ENCODE measurements around the gene GYS1. TPM values are rescaled to one million over a fixed set of nuclear protein-coding genes. Genes with fewer than 3 reads are reported as not detected.

Gene GYS1
- total RNA-seq, 2 experiments from 2014 or later = 58.1 to 58.7 TPM

GRCh38 chr19:48943081-48943480 is 50.0 kb downstream of the GYS1 start:
- intact Hi-C loops (cut with micrococcal nuclease) = no loop called here
- no peak for ATAC-seq
- DNase-seq = no peak
- Mint-ChIP-seq H3K4me1 (ENCODE audit: low read depth) (no peaks in the 10 kb centered on the region), H3K27me3 (no peaks in the 10 kb centered on the region), H3K9me3 (peaks cover 5% of the 10 kb centered on the region), H3K4me3 (no peak overlapping the region), H3K36me3 (ENCODE audit: low read depth) (peaks cover 4% of the 10 kb centered on the region), H3K27ac (no peak overlapping the region)
- POLR2A ChIA-PET = interaction anchor here (2.0 kb wide), 1 partner anchor 12 kb away, joined by 5 read pairs; the partner anchor contains the start of gene BAX
- no peak for TF ChIP-seq CTCF (IDR thresholded peaks at IDR 0.05)
- CTCF ChIA-PET = no interaction called here

- no peaks in the 10 kb centered on the region for H3K27me3 Mint-ChIP-seq
- no peak for DNase-seq
- POLR2A ChIA-PET = no interaction called here
Measured at GRCh38 chr19:48940902-48941301, 52.2 kb downstream of the GYS1 start.

GRCh38 chr19:48938256-48938655 is 54.9 kb downstream of the GYS1 start:
- Mint-ChIP-seq H3K27me3 (peaks cover 1% of the 10 kb centered on the region), H3K4me1 (ENCODE audit: low read depth) (peaks cover 12% of the 10 kb centered on the region), H3K27ac (no peak overlapping the region), H3K4me3 (no peak overlapping the region), H3K9me3 (peaks cover 4% of the 10 kb centered on the region), H3K36me3 (ENCODE audit: low read depth) (peaks cover 4% of the 10 kb centered on the region)
- intact Hi-C loops (cut with micrococcal nuclease) = no loop called here
- CTCF ChIA-PET = no interaction called here
- ATAC-seq (no peak), DNase-seq (no peak)
- no peak for TF ChIP-seq CTCF (IDR thresholded peaks at IDR 0.05)
- POLR2A ChIA-PET = no interaction called here

More at GRCh38 chr19:48940902-48941301, 52.2 kb downstream of the GYS1 start:
- no peaks in the 10 kb centered on the region for H3K4me1 Mint-ChIP-seq (ENCODE audit: low read depth)
- ATAC-seq = no peak
- peaks cover 4% of the 10 kb centered on the region for H3K36me3 Mint-ChIP-seq (ENCODE audit: low read depth)
- no peak for TF ChIP-seq CTCF (IDR thresholded peaks at IDR 0.05)
- CTCF ChIA-PET = interaction anchor here (0.6 kb wide), 1 partner anchor 530 kb away, joined by 3 read pairs; no protein-coding TSS in a partner anchor
- intact Hi-C loops (cut with micrococcal nuclease) = no loop called here
- peaks cover 4% of the 10 kb centered on the region for H3K9me3 Mint-ChIP-seq
- H3K27ac Mint-ChIP-seq = no peak overlapping the region
- no peak overlapping the region for H3K4me3 Mint-ChIP-seq

- Mint-ChIP-seq H3K4me3 (no peak overlapping the region), H3K27ac (no peak overlapping the region), H3K27me3 (peaks cover 3% of the 10 kb centered on the region), H3K36me3 (ENCODE audit: low read depth) (peaks cover 4% of the 10 kb centered on the region), H3K9me3 (no peaks in the 10 kb centered on the region), H3K4me1 (ENCODE audit: low read depth) (peaks cover 14% of the 10 kb centered on the region)
- POLR2A ChIA-PET = no interaction called here
- intact Hi-C loops (cut with micrococcal nuclease) = no loop called here
- no peak for ATAC-seq
- no peak for DNase-seq
- CTCF ChIA-PET = interaction anchor here (1.2 to 1.4 kb wide), 2 partner anchors 35 to 64 kb away, joined by 3 to 4 read pairs; no protein-coding TSS in a partner anchor
- no peak for TF ChIP-seq CTCF (IDR thresholded peaks at IDR 0.05)
Measured at GRCh38 chr19:48935864-48936263, 57.2 kb downstream of the GYS1 start.

GRCh38 chr19:48934837-48935236 is 58.3 kb downstream of the GYS1 start:
- Mint-ChIP-seq H3K27ac (no peak overlapping the region), H3K9me3 (no peaks in the 10 kb centered on the region), H3K27me3 (peaks cover 3% of the 10 kb centered on the region), H3K4me3 (no peak overlapping the region), H3K36me3 (ENCODE audit: low read depth) (no peaks in the 10 kb centered on the region), H3K4me1 (ENCODE audit: low read depth) (peaks cover 14% of the 10 kb centered on the region)
- no peak for TF ChIP-seq CTCF (IDR thresholded peaks at IDR 0.05)
- DNase-seq = no peak
- intact Hi-C loops (cut with micrococcal nuclease) = no loop called here
- ChIA-PET CTCF (interaction anchor here (1.2 to 1.4 kb wide), 2 partner anchors 36 to 66 kb away, joined by 3 to 4 read pairs; no protein-coding TSS in a partner anchor), POLR2A (interaction anchor here (1.0 kb wide), 1 partner anchor 12 kb away, joined by 3 read pairs; no protein-coding TSS in a partner anchor)
- ATAC-seq = no peak

Measured in activated CD8-positive, alpha-beta T cell treated with anti-CD3 and anti-CD28 coated beads for 36 hours (primary cell).